Immature natural killer cell (primary cell): ENCODE results near the gene CSNK1A1L. TPM values are rescaled to one million over a fixed set of nuclear protein-coding genes. Genes with fewer than 3 reads are reported as not detected.

Experiments used
- DNase-seq, 3 donors: peaks; one replicate each; pipeline ENCODE4 v3.0.0; 2022; ENCODE audit warnings: mixed read lengths in 1 of 3
- H3K27ac Mint-ChIP-seq, 6 donors: one replicate each; pipeline ENCODE4 v1.8.0; 2020; ENCODE audit warnings: mixed read lengths in 6 of 6, mild to moderate bottlenecking in 5 of 6, inconsistent platforms in 4 of 6, moderate library complexity in 3 of 6
- H3K27me3 Mint-ChIP-seq, 3 donors: one replicate each; pipeline ENCODE4 v1.8.0; 2020 to 2021; ENCODE audit warnings: low read depth in 3 of 3, mild to moderate bottlenecking in 3 of 3, mixed read lengths in 3 of 3, moderate library complexity in 3 of 3, inconsistent platforms in 1 of 3
- H3K36me3 Mint-ChIP-seq, 3 donors: one replicate each; pipeline ENCODE4 v1.8.0; 2020; ENCODE audit warnings: mixed read lengths in 3 of 3, inconsistent platforms in 2 of 3, mild to moderate bottlenecking in 2 of 3
- H3K4me1 Mint-ChIP-seq, 2 donors: one replicate each; pipeline ENCODE4 v1.8.0; 2020; ENCODE audit warnings: inconsistent platforms in 2 of 2, mild to moderate bottlenecking in 2 of 2, mixed read lengths in 2 of 2, moderate library complexity in 1 of 2
- H3K4me3 Mint-ChIP-seq, 5 donors: one replicate each; pipeline ENCODE4 v1.8.0; 2020; ENCODE audit warnings: mild to moderate bottlenecking in 5 of 5, mixed read lengths in 5 of 5, inconsistent platforms in 3 of 5, moderate library complexity in 3 of 5
- H3K9me3 Mint-ChIP-seq, 6 donors: one replicate each; pipeline ENCODE4 v1.8.0; 2020; ENCODE audit warnings: mild to moderate bottlenecking in 6 of 6, mixed read lengths in 6 of 6, inconsistent platforms in 4 of 6, moderate library complexity in 3 of 6
- polyA plus RNA-seq, 3 donors: library from polyadenylated mRNA; unstranded; fragments of 300-500 nt; fragmentation: Illumina TruSeq; gene quantifications; one replicate each; pipeline ENCODE4 v1.2.3, GENCODE V29; 2021

The CSNK1A1L gene
- polyA plus RNA-seq, 3 donors from 2014 or later, result not detected

DNA sequence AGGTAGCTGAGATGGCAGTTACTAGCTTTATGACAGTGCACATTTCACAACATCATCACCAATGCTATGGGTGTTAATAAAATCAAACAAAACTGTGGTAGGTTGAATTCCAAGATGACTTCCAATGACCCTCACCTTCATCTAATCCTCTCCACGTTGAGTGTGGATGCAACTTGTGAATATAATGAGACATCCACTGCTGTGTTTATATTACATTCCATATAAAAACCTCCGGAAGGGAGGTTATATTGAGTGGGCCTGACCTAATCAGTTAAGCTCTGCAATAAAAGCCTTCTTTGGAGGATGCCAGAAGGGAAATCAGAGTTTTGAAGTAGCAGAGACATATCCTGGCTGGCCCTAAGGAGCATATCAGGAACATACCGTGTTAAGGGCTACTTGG is 25.6 kb upstream of the CSNK1A1L start:
- no peak for DNase-seq
- no peaks in the 10 kb centered on the region for H3K4me1 Mint-ChIP-seq
- H3K27me3 Mint-ChIP-seq, result peaks cover 0 to 2% (median 0%) of the 10 kb centered on the region in 3 donors
- peaks cover 0 to 4% (median 0%) of the 10 kb centered on the region in 6 donors for H3K9me3 Mint-ChIP-seq
- H3K27ac Mint-ChIP-seq, result no peak overlapping the region
- H3K4me3 Mint-ChIP-seq, result no peak overlapping the region
- peaks cover 0 to 3% (median 0%) of the 10 kb centered on the region in 3 donors for H3K36me3 Mint-ChIP-seq

- H3K36me3 Mint-ChIP-seq, result peaks cover 0 to 3% (median 0%) of the 10 kb centered on the region in 3 donors
- H3K4me3 Mint-ChIP-seq, result no peak overlapping the region
- H3K9me3 Mint-ChIP-seq, result peaks cover 0 to 3% (median 0%) of the 10 kb centered on the region in 6 donors
- no peak for DNase-seq
- peaks cover 0 to 2% (median 0%) of the 10 kb centered on the region in 3 donors for H3K27me3 Mint-ChIP-seq
- H3K4me1 Mint-ChIP-seq, result no peaks in the 10 kb centered on the region
- no peak overlapping the region for H3K27ac Mint-ChIP-seq
These were observed 24.4 kb upstream of the CSNK1A1L start for GRCh38 chr13:37129866-37130265.

- Mint-ChIP-seq H3K36me3 (no peaks in the 10 kb centered on the region), H3K27ac (no peak overlapping the region), H3K27me3 (peaks cover 0 to 2% (median 0%) of the 10 kb centered on the region in 3 donors), H3K9me3 (peaks cover 0 to 3% (median 0%) of the 10 kb centered on the region in 6 donors), H3K4me3 (no peak overlapping the region), H3K4me1 (no peaks in the 10 kb centered on the region)
- DNase-seq, result no peak
These were observed 22.3 kb upstream of the CSNK1A1L start for GRCh38 chr13:37127691-37128241.

DNA sequence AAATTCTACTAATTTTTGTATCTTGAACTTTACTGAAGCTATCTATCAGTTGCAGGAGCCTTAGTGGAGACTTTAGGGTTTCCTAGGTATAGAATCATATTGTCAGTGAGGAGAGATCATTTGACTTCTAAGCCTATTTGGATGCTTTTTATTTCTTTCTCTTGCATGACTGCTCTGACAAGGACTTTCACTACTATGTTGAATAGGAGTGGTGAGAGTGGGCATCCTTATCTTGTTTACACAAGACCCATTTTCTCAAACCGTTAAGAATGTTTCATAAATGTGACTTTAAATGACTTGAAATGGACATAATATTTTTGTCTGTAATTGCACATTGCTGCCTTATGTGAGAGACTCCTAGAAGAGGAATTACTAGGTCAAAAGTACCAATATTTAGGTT is 17.9 kb upstream of the CSNK1A1L start:
- DNase-seq, result no peak
- Mint-ChIP-seq H3K27me3 (peaks cover 0 to 3% (median 0%) of the 10 kb centered on the region in 3 donors), H3K9me3 (peaks cover 0 to 3% (median 0%) of the 10 kb centered on the region in 6 donors), H3K36me3 (no peaks in the 10 kb centered on the region), H3K4me1 (no peaks in the 10 kb centered on the region), H3K27ac (no peak overlapping the region), H3K4me3 (no peak overlapping the region)

DNA sequence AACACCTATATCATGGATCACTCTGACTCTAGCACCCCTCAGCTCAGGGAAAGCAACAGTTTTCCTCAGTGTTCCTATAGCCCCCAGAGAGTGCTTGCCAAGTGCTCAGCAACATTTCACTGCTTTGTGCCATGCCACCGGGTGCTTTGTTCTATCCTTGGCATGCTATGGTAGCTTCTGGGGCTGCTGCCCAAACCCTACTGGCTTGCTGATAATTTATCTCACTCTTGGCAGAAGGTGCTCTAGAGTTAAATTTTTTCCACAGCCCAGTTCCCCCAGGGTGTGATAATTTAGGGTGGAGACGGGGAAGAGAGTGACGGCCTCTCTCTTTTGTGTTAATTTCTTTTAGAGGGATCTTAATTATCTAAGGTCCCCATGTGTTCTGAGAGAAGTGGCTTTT is 12.6 kb upstream of the CSNK1A1L start:
- Mint-ChIP-seq H3K36me3 (no peaks in the 10 kb centered on the region), H3K27me3 (peaks cover 0 to 5% (median 0%) of the 10 kb centered on the region in 3 donors), H3K9me3 (no peaks in the 10 kb centered on the region), H3K27ac (no peak overlapping the region), H3K4me3 (no peak overlapping the region), H3K4me1 (no peaks in the 10 kb centered on the region)
- no peak for DNase-seq

- Mint-ChIP-seq H3K27me3 (peaks cover 0 to 5% (median 2%) of the 10 kb centered on the region in 3 donors), H3K9me3 (peaks cover 0 to 2% (median 0%) of the 10 kb centered on the region in 6 donors), H3K4me1 (no peaks in the 10 kb centered on the region), H3K27ac (no peak overlapping the region), H3K36me3 (no peaks in the 10 kb centered on the region), H3K4me3 (no peak overlapping the region)
- no peak for DNase-seq
These were observed 8.8 kb upstream of the CSNK1A1L start for GRCh38 chr13:37114250-37114649.

- no peak overlapping the region for H3K4me3 Mint-ChIP-seq
- H3K27me3 Mint-ChIP-seq, result peaks cover 0 to 4% (median 2%) of the 10 kb centered on the region in 3 donors
- no peak for DNase-seq
- H3K27ac Mint-ChIP-seq, result no peak overlapping the region
- no peaks in the 10 kb centered on the region for H3K4me1 Mint-ChIP-seq
- no peaks in the 10 kb centered on the region for H3K36me3 Mint-ChIP-seq
- peaks cover 0 to 2% (median 0%) of the 10 kb centered on the region in 6 donors for H3K9me3 Mint-ChIP-seq
These were observed 8.1 kb upstream of the CSNK1A1L start for GRCh38 chr13:37113534-37113933.

DNA sequence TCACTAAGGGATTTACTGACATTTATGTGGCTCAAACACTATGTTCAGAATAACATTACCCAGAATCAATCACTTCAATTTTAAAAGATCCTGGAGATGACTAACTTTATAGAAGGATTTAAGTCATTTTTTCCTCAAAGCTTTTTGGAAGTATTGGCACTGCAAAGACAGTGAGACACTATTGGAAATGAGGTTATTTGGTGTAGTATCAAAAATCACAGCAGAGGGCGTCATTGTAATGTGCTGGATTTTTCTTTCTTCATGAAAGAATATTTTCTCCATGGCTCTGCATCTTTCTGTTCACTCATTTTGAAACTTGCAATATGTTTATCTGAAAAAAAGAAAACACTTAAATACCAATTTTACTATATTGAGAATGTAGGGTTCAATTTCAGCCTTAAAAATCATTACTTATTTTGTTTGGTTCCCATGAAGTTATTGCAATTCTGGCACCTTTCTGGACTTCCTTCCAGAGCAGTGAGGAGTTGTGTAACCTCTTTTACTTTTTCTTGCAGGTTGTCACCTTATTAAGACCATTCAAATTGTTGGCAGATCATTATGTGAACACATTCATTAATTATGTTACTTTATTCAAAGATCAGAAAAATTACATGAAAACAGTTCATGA is 3.7 kb upstream of the CSNK1A1L start:
- H3K9me3 Mint-ChIP-seq, result peaks cover 0 to 2% (median 0%) of the 10 kb centered on the region in 6 donors
- DNase-seq, result no peak
- H3K4me1 Mint-ChIP-seq, result no peaks in the 10 kb centered on the region
- H3K36me3 Mint-ChIP-seq, result no peaks in the 10 kb centered on the region
- no peak overlapping the region for H3K4me3 Mint-ChIP-seq
- peaks cover 0 to 5% (median 3%) of the 10 kb centered on the region in 3 donors for H3K27me3 Mint-ChIP-seq
- no peak overlapping the region for H3K27ac Mint-ChIP-seq

- Mint-ChIP-seq H3K27me3 (peaks cover 0 to 5% (median 0%) of the 10 kb centered on the region in 3 donors), H3K4me1 (no peaks in the 10 kb centered on the region), H3K36me3 (no peaks in the 10 kb centered on the region), H3K27ac (no peak overlapping the region), H3K4me3 (no peak overlapping the region), H3K9me3 (peaks cover 0 to 2% (median 0%) of the 10 kb centered on the region in 6 donors)
- DNase-seq, result no peak
These were observed 2.4 kb upstream of the CSNK1A1L start for GRCh38 chr13:37107868-37108267.

DNA sequence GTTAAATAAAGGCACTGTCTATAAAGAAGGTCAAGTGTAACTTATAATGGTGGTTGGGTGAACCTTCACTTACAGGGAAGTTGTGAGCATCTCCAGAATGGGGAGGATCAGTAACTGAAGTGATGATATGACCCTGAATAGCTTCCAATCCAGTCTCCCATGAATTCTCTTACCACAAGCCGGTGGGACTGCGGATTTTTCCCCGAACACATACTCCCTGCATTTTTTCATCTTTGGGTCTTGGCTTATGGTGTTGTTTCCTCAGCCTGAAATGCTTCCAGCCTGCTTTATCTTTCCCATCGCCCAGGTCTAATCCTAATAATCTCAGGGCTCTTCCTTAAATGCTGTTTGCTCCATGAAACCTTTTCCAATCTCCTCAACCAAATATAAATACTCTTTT is 2.0 kb upstream of the CSNK1A1L start:
- no peak overlapping the region for H3K27ac Mint-ChIP-seq
- DNase-seq, result no peak
- H3K4me3 Mint-ChIP-seq, result no peak overlapping the region
- no peaks in the 10 kb centered on the region for H3K4me1 Mint-ChIP-seq
- H3K27me3 Mint-ChIP-seq, result peaks cover 0 to 3% (median 0%) of the 10 kb centered on the region in 3 donors
- no peaks in the 10 kb centered on the region for H3K36me3 Mint-ChIP-seq
- no peaks in the 10 kb centered on the region for H3K9me3 Mint-ChIP-seq

GRCh38 chr13:37106642-37107041 is 1.2 kb upstream of the CSNK1A1L start:
- no peak overlapping the region for H3K4me3 Mint-ChIP-seq
- H3K27me3 Mint-ChIP-seq, result peaks cover 0 to 4% (median 0%) of the 10 kb centered on the region in 3 donors
- H3K4me1 Mint-ChIP-seq, result no peaks in the 10 kb centered on the region
- no peak for DNase-seq
- peaks cover 0 to 4% (median 0%) of the 10 kb centered on the region in 6 donors for H3K9me3 Mint-ChIP-seq
- no peaks in the 10 kb centered on the region for H3K36me3 Mint-ChIP-seq
- H3K27ac Mint-ChIP-seq, result no peak overlapping the region

GRCh38 chr13:37102896-37103295 is 2.6 kb downstream of the CSNK1A1L start:
- H3K9me3 Mint-ChIP-seq, result peaks cover 0 to 4% (median 0%) of the 10 kb centered on the region in 6 donors
- H3K27me3 Mint-ChIP-seq, result peaks cover 1 to 4% (median 4%) of the 10 kb centered on the region in 3 donors
- no peak for DNase-seq
- no peak overlapping the region for H3K4me3 Mint-ChIP-seq
- no peak overlapping the region for H3K27ac Mint-ChIP-seq
- H3K36me3 Mint-ChIP-seq, result no peaks in the 10 kb centered on the region
- H3K4me1 Mint-ChIP-seq, result no peaks in the 10 kb centered on the region

DNA sequence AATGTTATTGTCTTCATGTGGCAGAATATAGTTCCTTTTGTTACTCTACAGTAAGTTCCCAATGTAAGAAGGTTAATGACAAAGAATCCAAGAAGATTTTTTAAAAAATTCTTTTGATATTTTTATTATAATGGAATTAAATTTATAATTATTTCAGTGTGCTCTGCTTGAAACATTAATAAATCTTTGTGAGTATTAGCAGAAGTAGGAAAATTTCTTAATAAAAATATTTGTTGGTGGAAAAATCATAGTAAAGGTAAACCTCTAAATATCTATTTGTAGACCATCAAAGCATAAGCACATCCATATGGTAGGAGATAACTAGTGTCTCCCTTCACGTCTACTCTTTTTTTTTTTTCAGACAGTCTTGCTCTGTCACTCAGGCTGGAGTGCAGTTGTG is 4.3 kb downstream of the CSNK1A1L start:
- H3K4me1 Mint-ChIP-seq, result no peaks in the 10 kb centered on the region
- DNase-seq, result no peak
- no peak overlapping the region for H3K27ac Mint-ChIP-seq
- peaks cover 1 to 4% (median 2%) of the 10 kb centered on the region in 3 donors for H3K27me3 Mint-ChIP-seq
- H3K36me3 Mint-ChIP-seq, result no peaks in the 10 kb centered on the region
- H3K9me3 Mint-ChIP-seq, result peaks cover 0 to 4% (median 0%) of the 10 kb centered on the region in 6 donors
- H3K4me3 Mint-ChIP-seq, result no peak overlapping the region

- H3K36me3 Mint-ChIP-seq, result no peaks in the 10 kb centered on the region
- H3K27ac Mint-ChIP-seq, result no peak overlapping the region
- H3K9me3 Mint-ChIP-seq, result peaks cover 0 to 4% (median 0%) of the 10 kb centered on the region in 6 donors
- peaks cover 1 to 4% (median 2%) of the 10 kb centered on the region in 3 donors for H3K27me3 Mint-ChIP-seq
- no peak overlapping the region for H3K4me3 Mint-ChIP-seq
- H3K4me1 Mint-ChIP-seq, result no peaks in the 10 kb centered on the region
- DNase-seq, result no peak
These were observed 4.7 kb downstream of the CSNK1A1L start for GRCh38 chr13:37100731-37101130.
